ENCODE measurements around the gene GATD1. TPM values are rescaled to one million over a fixed set of nuclear protein-coding genes. Genes with fewer than 3 reads are reported as not detected.

Gene GATD1
- total RNA-seq, 1 experiment from 2014 or later, result 80.1 TPM

DNA sequence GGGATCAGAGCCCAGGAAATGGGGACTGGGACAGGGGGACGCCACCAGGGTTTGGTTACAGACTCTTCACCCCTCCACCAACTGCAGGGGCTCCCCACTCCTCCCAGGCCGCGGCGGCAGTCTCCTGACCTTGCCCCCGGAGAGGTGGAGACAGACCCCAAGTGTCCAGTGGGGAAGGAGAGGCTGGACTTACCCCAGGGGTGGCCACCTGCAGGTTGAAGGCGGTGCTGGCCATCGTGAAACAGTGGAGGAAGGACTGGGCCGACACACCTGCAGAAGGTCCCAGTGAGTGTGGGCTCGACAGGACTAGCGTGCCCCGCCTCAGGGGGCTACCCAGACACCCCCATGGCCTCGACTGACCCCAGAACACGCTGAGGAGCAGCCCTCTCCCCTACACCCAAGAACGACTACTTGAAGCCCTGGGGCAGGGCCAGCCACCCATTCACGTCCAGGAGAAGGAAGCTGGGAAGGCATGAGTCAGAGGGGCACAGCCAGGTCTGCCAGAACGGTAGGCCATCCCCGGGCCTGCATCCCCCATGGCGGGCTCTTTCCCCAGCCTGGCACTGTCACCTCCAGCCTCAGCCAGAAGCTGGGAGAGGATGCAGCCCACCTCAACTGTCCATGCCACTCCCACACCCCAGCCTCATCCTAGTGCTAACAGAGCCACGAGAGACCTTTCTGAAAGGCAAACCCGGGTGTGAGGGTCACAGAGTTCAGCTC is 2.3 kb downstream of the GATD1 start:
- Histone ChIP-seq H3K27me3 (no peaks in the 10 kb centered on the region), H3K36me3 (peaks cover 67% of the 10 kb centered on the region), H3K9me3 (no peaks in the 10 kb centered on the region), H3K4me3 (peak overlapping the region; percentile 94)
- peak; percentile 83 for DNase-seq

DNA sequence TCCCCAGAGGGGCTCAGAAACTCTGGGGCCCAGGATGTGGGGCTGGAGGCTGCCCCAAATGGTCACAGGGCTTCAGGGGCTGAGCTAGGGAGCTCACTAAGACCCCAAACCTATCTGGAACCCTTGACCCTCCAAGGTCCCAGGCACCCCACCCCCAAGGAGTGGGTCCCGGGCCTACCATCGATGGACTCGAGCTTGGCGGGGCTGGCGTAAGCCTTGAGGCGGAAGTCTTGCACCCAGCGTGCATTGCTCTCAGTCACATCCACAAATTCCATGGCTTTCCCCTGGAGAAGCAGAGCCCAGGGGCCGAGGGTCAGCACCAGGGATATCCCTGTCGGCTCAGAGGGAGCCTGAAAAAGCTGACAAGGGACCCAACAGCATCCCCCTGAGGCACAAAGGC is 3.5 kb downstream of the GATD1 start:
- Histone ChIP-seq H3K36me3 (peaks cover 64% of the 10 kb centered on the region), H3K27me3 (no peaks in the 10 kb centered on the region), H3K4me3 (no peak overlapping the region), H3K9me3 (no peaks in the 10 kb centered on the region)
- DNase-seq, result no peak

DNA sequence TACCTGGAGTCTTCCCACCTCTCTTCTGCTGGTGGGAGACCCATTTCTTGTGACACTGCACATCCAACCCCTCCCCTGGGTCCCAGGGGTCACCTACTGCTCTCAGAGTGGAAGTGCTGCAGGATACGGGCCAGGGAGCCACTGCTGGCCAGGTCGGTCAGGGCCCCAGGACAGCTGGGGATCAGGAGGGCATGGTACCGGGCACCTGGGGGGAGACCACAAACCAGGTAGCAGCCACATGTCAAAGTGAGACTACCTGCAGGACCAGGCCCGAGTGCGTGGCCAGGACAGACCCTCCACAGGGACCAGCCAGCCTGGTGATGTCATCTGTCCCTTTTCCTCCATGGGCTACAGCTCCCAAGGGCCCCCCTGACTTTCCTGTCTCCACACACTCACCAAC is 3.9 kb downstream of the GATD1 start:
- Histone ChIP-seq H3K9me3 (no peaks in the 10 kb centered on the region), H3K36me3 (peaks cover 65% of the 10 kb centered on the region), H3K4me3 (no peak overlapping the region), H3K27me3 (no peaks in the 10 kb centered on the region)
- DNase-seq, result no peak

DNA sequence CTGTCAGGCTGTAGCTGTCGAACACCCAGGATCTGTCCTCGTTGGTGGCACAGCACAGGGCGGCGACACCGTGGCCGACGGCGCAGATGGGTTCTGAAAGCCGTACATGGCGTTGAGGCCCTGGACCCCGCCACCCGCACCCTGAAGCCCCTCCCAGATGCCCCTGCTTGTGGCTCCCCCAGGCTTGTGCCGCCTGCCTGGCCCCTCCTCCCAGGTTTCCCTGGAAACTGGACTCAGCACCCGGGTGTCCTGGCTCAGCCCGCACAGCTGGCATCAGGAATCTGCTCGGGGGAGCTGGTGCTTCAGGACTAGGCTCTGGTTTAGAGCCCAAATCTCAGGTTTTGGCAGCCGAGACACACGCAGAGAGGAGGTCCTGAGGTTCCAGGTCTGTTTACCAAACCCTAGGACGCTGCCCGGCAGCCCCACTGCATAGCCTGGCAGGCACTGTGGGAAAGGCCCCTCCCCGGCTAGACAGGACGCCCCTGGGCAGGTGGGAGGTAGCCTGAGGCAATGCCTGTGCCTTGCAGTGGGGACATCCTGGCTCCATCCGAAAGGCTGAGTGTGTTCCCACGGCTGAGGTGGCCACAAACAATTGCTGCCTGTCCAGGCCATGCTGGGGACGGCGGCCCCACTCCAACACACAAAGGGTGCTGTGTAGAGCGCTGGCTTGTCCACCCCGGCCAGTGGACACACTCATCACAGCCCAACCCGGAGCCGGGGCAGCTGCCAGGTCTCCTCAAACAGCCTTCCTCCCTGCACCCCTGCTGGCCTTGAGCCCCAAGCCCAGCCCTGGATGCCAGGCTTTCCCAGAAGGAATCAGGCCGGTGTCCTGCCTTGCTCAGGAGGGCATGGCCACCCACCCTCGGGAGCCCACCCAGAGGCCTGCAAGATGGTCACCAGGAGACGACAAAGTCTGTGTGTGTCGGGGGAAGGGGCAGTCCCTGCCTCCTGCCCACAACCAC is 4.6 kb downstream of the GATD1 start:
- Histone ChIP-seq H3K36me3 (peaks cover 63% of the 10 kb centered on the region), H3K4me3 (no peak overlapping the region), H3K9me3 (no peaks in the 10 kb centered on the region), H3K27me3 (no peaks in the 10 kb centered on the region)
- DNase-seq, result no peak

DNA sequence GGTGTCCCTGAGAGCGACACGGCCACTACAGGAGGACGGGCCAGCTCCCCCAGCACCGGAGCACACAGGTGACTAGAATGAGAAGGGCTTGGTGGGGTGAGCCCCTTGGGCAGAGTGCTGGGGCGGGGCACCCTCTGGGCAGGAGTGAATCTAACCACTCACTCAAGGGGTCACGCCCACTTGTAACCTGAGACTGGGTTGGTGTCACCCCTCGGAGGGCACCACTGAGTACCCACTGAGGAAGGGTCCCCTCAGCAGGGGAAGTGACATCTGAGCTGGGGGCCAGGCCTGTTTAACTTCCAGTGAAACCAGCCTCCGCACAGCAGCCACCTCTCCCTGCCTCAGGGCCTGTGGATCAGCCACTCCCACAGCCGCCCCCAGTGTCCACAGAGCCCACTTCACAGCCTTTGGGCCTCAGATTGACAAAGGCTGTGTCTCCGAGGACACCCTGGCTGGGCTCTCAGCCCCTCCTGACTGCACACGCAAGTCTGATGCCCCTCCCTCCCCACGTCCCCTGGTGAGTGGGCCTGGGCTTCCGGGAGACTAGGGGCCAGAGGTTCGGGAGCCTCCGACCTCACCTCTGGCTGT is 5.6 kb downstream of the GATD1 start:
- peaks cover 71% of the 10 kb centered on the region for H3K36me3 ChIP-seq
- H3K4me3 ChIP-seq, result no peak overlapping the region
- no peaks in the 10 kb centered on the region for H3K27me3 ChIP-seq
- no peak for DNase-seq
- H3K9me3 ChIP-seq, result no peaks in the 10 kb centered on the region

DNA sequence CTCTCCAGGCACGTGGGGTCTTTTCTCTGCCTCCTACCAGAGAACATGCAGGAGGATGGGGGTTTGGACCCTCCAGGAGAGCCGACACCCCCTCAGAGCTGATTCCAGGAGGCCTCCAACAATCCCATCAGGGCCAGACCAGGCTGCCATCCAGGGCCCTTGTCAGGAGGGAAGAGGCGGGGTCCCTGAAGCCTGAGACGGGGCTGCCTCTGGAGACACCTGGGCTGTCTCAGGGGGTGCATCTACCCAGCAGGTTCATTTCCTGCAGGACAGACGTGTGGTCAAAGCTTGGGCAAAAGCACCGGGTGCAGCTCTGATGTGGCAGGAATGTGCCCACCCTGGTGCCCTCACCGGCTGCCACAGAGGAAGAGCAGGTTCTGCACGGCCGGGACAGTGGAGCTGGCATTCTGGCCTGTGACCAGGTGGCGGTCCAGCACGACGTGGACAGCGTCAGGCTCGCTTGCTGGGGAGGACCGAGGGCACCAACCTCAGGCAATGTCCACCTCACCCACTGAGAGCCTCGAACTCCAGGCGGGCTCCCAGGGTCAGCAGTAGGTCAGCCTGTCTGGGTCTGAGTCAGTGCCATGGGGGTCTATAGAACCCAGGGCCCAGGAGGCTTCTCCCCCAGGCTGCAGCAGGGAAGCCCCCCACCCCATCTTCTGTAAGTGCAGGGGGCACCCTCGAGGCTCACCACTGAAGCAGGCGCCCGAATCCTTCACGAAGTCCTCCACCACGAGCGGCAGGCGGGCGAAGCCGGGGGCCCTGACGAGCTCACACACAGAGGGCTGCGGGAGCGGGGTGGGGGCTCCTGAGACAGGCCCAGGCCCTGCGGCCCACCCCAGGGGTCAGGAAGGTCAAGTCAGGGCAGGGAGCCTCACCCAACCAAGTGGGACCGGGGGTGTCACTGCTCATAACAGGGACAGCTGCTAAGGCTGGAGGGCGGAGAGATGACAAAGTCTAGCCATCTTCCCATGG is 6.4 kb downstream of the GATD1 start:
- Histone ChIP-seq H3K4me3 (no peak overlapping the region), H3K9me3 (no peaks in the 10 kb centered on the region), H3K27me3 (no peaks in the 10 kb centered on the region), H3K36me3 (peaks cover 79% of the 10 kb centered on the region)
- DNase-seq, result no peak

DNA sequence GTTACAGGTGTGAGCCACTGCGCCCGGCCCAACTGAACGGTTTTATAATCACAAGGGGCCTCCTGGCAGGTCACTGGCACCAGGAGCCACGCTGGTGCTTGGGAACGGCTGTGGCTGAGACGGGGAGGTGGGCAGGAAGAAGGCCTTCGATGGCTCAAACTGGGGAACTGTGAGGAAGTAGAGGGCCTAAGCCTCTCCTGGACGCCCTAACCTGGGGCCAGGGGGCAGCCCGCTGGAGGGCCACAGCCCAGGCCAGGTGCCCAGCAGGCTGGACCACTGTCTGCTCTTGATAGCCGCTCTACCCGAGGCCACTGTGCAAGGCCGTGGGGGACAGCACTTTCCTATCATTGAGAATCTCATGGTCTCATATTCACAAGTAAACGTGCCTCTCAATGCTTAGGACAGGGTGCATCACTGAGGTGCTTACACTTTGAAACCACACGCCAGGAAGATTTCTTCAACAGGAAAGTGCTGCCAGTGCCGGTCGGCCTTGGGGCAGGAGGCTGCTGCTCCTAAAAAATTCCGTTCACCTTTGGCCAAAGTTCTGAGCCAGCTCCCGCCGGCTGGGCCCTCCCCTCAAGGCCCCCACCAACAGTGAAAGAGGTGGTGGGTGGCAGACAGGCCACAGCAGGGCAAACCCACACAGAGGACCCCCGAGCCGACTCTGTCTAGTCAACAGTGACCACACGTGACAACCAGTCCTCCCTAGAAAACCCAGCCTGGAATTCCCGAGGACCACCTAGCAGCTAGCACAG is 7.2 kb downstream of the GATD1 start:
- Histone ChIP-seq H3K4me3 (no peak overlapping the region), H3K27me3 (no peaks in the 10 kb centered on the region), H3K9me3 (no peaks in the 10 kb centered on the region), H3K36me3 (peaks cover 84% of the 10 kb centered on the region)
- no peak for DNase-seq

DNA sequence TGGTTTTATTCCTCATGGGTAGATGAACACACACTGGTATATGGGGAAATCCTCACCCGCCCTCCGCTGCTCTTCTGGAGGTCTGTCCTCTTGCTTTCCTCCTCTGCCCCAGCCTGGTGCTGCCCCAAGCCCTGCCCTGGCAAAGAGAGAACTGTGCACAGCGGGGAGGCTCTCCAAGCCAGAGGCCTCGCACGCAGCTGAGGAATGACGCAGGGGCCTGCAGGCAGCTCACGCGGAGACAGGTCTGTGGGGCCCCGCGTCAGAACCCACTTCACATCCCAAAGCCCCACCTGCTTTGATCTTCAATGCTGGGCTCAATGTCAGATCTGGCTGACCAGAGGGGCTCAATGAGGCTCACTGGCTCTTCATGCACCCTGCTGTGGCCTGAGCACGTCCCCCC is 10.0 kb downstream of the GATD1 start:
- no peak for DNase-seq
- peaks cover 82% of the 10 kb centered on the region for H3K36me3 ChIP-seq
- H3K4me3 ChIP-seq, result no peak overlapping the region
- H3K27me3 ChIP-seq, result no peaks in the 10 kb centered on the region
- H3K9me3 ChIP-seq, result no peaks in the 10 kb centered on the region

DNA sequence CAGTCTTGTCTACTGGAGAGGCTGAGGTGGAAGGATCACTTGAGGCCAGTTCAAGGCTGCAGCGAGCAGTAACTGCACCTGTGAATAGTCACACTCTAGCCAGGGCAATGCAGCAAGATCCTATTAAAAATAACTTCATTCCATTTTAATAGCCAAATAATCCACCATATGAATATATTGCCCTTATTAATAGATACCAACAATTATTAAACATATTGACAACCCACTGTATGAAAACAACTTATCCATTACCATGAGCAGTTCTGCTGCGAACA is 10.4 kb downstream of the GATD1 start:
- Histone ChIP-seq H3K27me3 (no peaks in the 10 kb centered on the region), H3K9me3 (no peaks in the 10 kb centered on the region), H3K36me3 (peaks cover 85% of the 10 kb centered on the region), H3K4me3 (no peak overlapping the region)
- DNase-seq, result no peak

DNA sequence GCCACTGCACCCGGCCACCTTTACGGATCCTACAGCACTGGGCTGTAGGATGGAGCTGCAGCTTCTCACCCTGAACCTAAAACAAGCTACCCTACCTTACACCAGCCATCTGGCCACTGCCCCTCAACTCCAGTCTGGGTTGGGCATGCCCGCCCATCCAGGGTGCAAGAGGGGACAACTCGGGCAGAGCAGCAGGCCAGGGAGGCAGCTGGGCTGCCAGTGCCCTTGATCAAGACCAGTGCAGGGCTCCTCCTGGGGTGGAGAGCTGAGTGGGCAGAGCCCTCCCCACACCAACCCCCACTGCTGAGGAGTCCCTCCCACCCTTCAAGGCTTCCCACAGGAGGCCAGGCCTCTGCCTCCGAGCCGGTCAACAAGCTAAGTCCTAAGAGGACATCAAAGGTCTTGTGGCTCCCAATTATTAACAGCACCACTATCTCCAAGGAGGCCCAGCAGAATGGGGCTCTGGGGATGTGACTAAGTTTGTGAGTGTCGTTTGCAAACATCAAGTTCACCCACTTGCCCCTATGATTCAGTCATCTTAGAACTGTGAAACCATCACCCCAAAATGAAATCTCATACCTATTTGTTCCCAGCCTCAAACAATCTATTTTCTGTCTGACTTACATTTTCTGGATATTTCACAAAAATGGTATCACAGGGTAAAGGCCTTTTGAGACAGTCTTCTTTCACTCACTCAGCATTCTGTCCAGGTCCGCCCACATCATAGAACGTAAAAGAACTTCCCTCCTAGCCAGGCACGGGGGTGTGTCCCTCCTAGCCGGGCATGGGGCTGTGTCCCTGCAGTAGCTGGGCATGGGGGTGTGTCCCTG is 11.0 kb downstream of the GATD1 start:
- H3K4me3 ChIP-seq, result no peak overlapping the region
- no peak for DNase-seq
- H3K36me3 ChIP-seq, result peaks cover 85% of the 10 kb centered on the region
- no peaks in the 10 kb centered on the region for H3K27me3 ChIP-seq
- H3K9me3 ChIP-seq, result no peaks in the 10 kb centered on the region

DNA sequence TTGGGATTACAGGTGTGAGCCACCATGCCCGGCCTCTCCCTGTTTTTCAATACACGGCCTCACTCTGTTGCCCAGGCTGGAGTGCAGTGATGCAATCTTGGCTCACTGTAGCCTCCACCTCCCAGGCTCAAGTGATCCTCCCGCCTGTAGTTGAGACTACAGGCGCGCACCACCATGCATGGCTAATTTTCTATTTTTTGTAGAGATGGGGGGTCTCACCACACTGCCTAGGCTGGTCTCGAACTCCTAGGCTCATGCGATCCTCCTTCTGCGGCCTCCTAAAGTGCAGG is 11.5 kb downstream of the GATD1 start:
- Histone ChIP-seq H3K9me3 (no peaks in the 10 kb centered on the region), H3K36me3 (peaks cover 83% of the 10 kb centered on the region), H3K27me3 (no peaks in the 10 kb centered on the region), H3K4me3 (no peak overlapping the region)
- no peak for DNase-seq

DNA sequence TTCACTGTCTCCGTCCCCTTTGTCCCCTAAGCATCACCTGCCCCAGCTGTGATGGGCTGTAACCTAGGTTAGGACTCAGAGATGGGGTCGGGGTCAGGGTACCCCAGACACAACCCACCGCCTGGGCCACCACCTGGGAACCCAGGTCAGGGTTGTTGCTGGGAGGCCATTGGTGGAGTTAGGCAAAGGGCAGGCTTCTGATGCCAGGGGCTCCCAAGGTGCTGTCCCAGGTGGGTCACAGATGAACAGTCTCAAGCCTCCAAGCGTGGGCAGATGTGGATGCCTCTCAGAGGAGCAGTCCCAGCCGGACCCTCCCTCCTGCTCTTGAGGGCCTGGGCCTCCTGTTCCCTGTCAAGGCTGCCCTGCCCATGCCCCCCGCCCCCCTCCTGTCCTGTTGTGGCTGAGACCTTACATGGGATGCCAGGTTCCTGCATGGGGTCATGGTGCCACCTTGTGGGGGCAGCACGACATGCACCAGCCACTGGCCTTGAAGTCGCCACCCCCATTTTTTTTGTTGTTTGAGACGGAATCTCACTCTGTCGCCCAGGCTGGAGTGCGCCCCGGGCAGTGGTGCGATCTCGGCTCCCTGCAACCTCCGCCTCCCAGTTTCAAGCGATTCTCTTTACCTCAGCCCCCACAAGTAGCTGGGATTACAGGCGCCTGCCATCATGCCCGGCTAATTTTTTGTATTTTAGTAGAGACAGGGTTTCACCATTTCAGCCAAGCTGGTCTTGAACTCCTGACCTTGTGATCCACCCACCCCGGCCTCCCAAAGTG is 12.1 kb downstream of the GATD1 start:
- H3K36me3 ChIP-seq, result peaks cover 83% of the 10 kb centered on the region
- H3K9me3 ChIP-seq, result no peaks in the 10 kb centered on the region
- H3K4me3 ChIP-seq, result no peak overlapping the region
- H3K27me3 ChIP-seq, result no peaks in the 10 kb centered on the region
- DNase-seq, result peak; percentile 60

DNA sequence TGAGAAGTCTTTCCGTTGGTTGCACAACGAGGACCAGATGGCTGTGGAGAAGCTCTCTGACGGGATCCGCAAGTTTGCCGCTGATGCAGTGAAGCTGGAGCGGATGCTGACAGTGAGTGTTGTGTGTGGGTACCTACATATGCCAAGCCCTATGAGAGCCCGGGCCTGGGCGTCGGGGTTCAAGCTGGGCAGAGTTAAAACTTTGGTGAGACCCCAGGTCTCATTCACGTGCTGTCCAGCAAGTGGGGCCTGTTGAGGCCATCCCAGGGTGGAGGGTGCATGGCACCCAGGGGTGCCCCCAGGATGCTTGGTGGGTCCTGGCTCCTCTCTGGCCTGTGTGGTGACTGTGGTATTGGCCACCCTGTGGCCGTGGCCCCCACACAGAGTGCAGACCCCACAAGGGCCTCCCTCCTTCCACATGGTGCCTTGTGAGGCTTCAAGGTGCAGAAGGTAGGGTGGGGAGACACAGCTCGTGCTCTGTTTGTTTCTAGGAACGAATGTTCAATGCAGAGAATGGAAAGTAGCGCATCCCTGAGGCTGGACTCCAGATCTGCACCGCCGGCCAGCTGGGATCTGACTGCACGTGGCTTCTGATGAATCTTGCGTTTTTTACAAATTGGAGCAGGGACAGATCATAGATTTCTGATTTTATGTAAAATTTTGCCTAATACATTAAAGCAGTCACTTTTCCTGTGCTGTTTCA is 12.8 kb downstream of the GATD1 start:
- peaks cover 85% of the 10 kb centered on the region for H3K36me3 ChIP-seq
- H3K9me3 ChIP-seq, result no peaks in the 10 kb centered on the region
- H3K27me3 ChIP-seq, result no peaks in the 10 kb centered on the region
- H3K4me3 ChIP-seq, result no peak overlapping the region
- no peak for DNase-seq

DNA sequence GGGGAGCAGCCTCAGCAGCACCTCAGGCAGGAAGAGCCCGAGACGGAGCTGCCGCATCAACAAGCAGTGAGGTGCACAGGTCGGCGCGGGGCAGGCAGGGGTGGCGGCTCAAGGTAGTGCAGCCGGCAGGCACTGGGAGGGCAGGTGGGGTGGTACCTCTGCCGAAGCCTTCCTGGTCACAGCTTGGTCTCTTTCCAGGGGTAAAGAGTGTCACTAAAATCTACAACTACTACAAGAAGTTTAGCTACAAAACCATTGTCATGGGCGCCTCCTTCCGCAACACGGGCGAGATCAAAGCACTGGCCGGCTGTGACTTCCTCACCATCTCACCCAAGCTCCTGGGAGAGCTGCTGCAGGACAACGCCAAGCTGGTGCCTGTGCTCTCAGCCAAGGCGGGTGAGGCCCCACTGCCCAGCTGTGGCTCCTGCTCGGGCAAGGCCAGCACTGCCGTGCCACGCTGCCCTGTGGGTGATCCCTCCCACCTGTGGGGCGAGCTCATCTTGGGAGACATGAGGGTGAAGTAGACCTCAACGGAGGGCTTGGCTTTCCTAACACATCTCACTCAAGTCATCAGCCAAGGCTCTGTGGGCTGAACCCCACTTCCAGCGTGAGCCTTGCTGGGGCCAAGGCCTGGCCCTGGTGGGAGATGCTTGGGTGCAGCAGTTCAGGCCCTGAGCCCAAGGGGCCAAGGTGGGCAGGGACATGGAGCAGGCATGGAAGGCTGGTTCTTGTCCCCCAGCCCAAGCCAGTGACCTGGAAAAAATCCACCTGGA is 13.6 kb downstream of the GATD1 start:
- DNase-seq, result no peak
- Histone ChIP-seq H3K27me3 (no peaks in the 10 kb centered on the region), H3K9me3 (no peaks in the 10 kb centered on the region), H3K4me3 (no peak overlapping the region), H3K36me3 (peaks cover 88% of the 10 kb centered on the region)

Measured in MG63 (cell line).